IMR-90 (cell line): ENCODE measurements around the gene DBH. TPM values are rescaled to one million over a fixed set of nuclear protein-coding genes. Genes with fewer than 3 reads are reported as not detected.
A peak's percentile ranks its signal among the peaks of the same experiment; 100 is the strongest.

Source experiments
- ATAC-seq: fragments of 200-7000 bp; cut with Tn5 transposase; 2 replicates; pipeline ENCODE4 v1.9.1; 2020; ENCODE audit warnings: low read depth, mild to moderate bottlenecking, moderate library complexity
- BruUV-seq: library from RNA; stranded (reverse); fragments of 400-500 nt; replicated peaks from 2 replicates; lab custom pipeline; 2021; lab: Mats Ljungman, UMichigan
- CTCF ChIA-PET: fragments of 300-600 bp; formaldehyde crosslinking; extraction: SDS; loops from one replicate; lab custom pipeline; 2021; ENCODE audit warnings: antibody characterized with exemption; lab: Yijun Ruan, JAX
- POLR2A ChIA-PET: fragments of 300-600 bp; sonication (Branson Sonifier 250); formaldehyde crosslinking; loops from one replicate; lab custom pipeline; 2022; ENCODE audit warnings: antibody characterized with exemption; ENCODE audit not compliant: unreplicated experiment; lab: Charles Lee
- DNase-seq: peaks from one replicate; pipeline ENCODE4 v3.0.0; 2013
- H2AFZ ChIP-seq: replicated peaks from 2 replicates; pipeline ENCODE3; 2013; ENCODE audit warnings: low read length, mild to moderate bottlenecking; ENCODE audit not compliant: poor library complexity
- H2AK5ac ChIP-seq: 2 replicates; pipeline ENCODE4 v1.6.1; 2013; ENCODE audit warnings: low read depth, low read length, inconsistent platforms
- H2AK9ac ChIP-seq: replicated peaks from 2 replicates; pipeline ENCODE3; 2013; ENCODE audit warnings: mild to moderate bottlenecking, low read depth, low read length, moderate library complexity; ENCODE audit not compliant: poor library complexity
- H2BK120ac ChIP-seq: 2 replicates; pipeline ENCODE4 v1.6.1; 2013; ENCODE audit warnings: low read depth, low read length, inconsistent platforms
- H2BK15ac ChIP-seq: 3 replicates; pipeline ENCODE4 v1.6.1; 2013; ENCODE audit warnings: low read depth, low read length, inconsistent platforms
- H2BK20ac ChIP-seq: 2 replicates; pipeline ENCODE4 v1.6.1; 2013; ENCODE audit warnings: low read depth, mild to moderate bottlenecking, inconsistent platforms, low read length, moderate library complexity
- H2BK5ac ChIP-seq: 2 replicates; pipeline ENCODE4 v1.6.1; 2013; ENCODE audit warnings: mild to moderate bottlenecking, low read depth, low read length, inconsistent platforms; ENCODE audit not compliant: poor library complexity, severe bottlenecking
- H3K14ac ChIP-seq: replicated peaks from 2 replicates; pipeline ENCODE4 v1.6.1; 2013; ENCODE audit warnings: low read depth, low read length, inconsistent platforms
- H3K18ac ChIP-seq: 2 replicates; pipeline ENCODE4 v1.6.1; 2013; ENCODE audit warnings: low read depth, low read length, control low read depth
- H3K23ac ChIP-seq: 2 replicates; pipeline ENCODE4 v1.6.1; 2013; ENCODE audit warnings: low read depth, low read length, inconsistent platforms
- H3K27ac ChIP-seq: 2 replicates; pipeline ENCODE4 v1.5.1; 2013; ENCODE audit warnings: mild to moderate bottlenecking, control low read depth, low read length; ENCODE audit not compliant: insufficient read depth
- H3K27me3 ChIP-seq: 2 replicates; pipeline ENCODE4 v1.6.1; 2013; ENCODE audit warnings: low read length; ENCODE audit not compliant: control insufficient read depth, insufficient read depth
- H3K36me3 ChIP-seq: 2 replicates; pipeline ENCODE4 v1.6.1; 2013; ENCODE audit warnings: low read length, mixed read lengths; ENCODE audit not compliant: control insufficient read depth, insufficient read depth
- H3K4ac ChIP-seq: 2 replicates; pipeline ENCODE4 v1.6.1; 2013; ENCODE audit warnings: low read depth, low read length, inconsistent platforms
- H3K4me1 ChIP-seq: 2 replicates; pipeline ENCODE4 v1.6.1; 2013; ENCODE audit warnings: low read length, mixed read lengths; ENCODE audit not compliant: control insufficient read depth, insufficient read depth
- H3K4me2 ChIP-seq: 2 replicates; pipeline ENCODE4 v1.6.1; 2013; ENCODE audit warnings: low read depth, mild to moderate bottlenecking, control low read depth, low read length, moderate library complexity
- H3K4me3 ChIP-seq: 2 replicates; pipeline ENCODE4 v1.5.1; 2013; ENCODE audit warnings: low read depth, mild to moderate bottlenecking, control low read depth, low read length, moderate library complexity; ENCODE audit not compliant: insufficient read depth
- H3K56ac ChIP-seq: 2 replicates; pipeline ENCODE4 v1.6.1; 2013; ENCODE audit warnings: low read length, inconsistent platforms; ENCODE audit not compliant: insufficient read depth; ENCODE audit errors: extremely low read depth
- H3K79me1 ChIP-seq, 2 experiments: 2 replicates each; pipeline ENCODE4 v1.6.1; 2013; ENCODE audit warnings: low read length in 2 of 2, inconsistent platforms in 1 of 2, low read depth in 1 of 2
- H3K9ac ChIP-seq: 2 replicates; pipeline ENCODE4 v1.6.1; 2013; ENCODE audit warnings: low read depth, low read length, control low read depth
- H3K9me1 ChIP-seq: 2 replicates; pipeline ENCODE4 v1.6.1; 2013; ENCODE audit warnings: low read length, inconsistent platforms; ENCODE audit not compliant: insufficient read depth
- H3K9me3 ChIP-seq: 2 replicates; pipeline ENCODE4 v1.6.1; 2013; ENCODE audit warnings: low read length; ENCODE audit not compliant: control insufficient read depth, insufficient read depth
- H4K20me1 ChIP-seq: 2 replicates; pipeline ENCODE4 v1.6.1; 2013; ENCODE audit warnings: low read length, inconsistent platforms; ENCODE audit not compliant: insufficient read depth
- H4K5ac ChIP-seq: 2 replicates; pipeline ENCODE4 v1.6.1; 2013; ENCODE audit warnings: mild to moderate bottlenecking, low read depth, low read length, control low read depth
- H4K8ac ChIP-seq, 2 experiments: 2 replicates each; pipeline ENCODE4 v1.6.1; 2013; ENCODE audit warnings: low read depth in 2 of 2, low read length in 2 of 2, control low read depth in 1 of 2, inconsistent platforms in 1 of 2
- H4K91ac ChIP-seq: 2 replicates; pipeline ENCODE4 v1.6.1; 2013; ENCODE audit warnings: low read depth, low read length, inconsistent platforms; ENCODE audit not compliant: insufficient read depth
- FOS ChIP-seq: fragments of 150-350 bp; IDR thresholded peaks from 2 replicates; pipeline ENCODE4 v1.6.1; 2016; ENCODE audit warnings: low read depth, low read length
- MAZ ChIP-seq: IDR thresholded peaks from 2 replicates; pipeline ENCODE4 v1.6.1; 2012; ENCODE audit warnings: low read depth, mild to moderate bottlenecking, low read length, improper control_type of control experiment, moderate library complexity, borderline replicate concordance
- POLR2A ChIP-seq: IDR thresholded peaks from 2 replicates; pipeline ENCODE4 v1.6.1; 2012; ENCODE audit warnings: mild to moderate bottlenecking, low read depth, low read length
- RCOR1 ChIP-seq: IDR thresholded peaks from 2 replicates; pipeline ENCODE4 v1.6.1; 2012; ENCODE audit warnings: mild to moderate bottlenecking, low read length, improper control_type of control experiment; ENCODE audit not compliant: insufficient replicate concordance
- RFX5 ChIP-seq: IDR thresholded peaks from 2 replicates; pipeline ENCODE4 v1.8.0; 2012; ENCODE audit warnings: low read depth, mild to moderate bottlenecking, low read length, moderate library complexity
- WGBS, 2 experiments: methylation state at CpG; one replicate each; pipeline versions ENCODE4 v1.1.5 to v1.1.7; 2013; ENCODE audit warnings: missing lambda C conversion rate in 2 of 2; ENCODE audit not compliant: insufficient read length in 1 of 2; ENCODE audit errors: extremely low coverage in 2 of 2; 5-methylcytosine and 5-hydroxymethylcytosine counted together
- dilution Hi-C: fragments of 300-500 bp; cut with HindIII; formaldehyde crosslinking; loops from one replicate; pipeline ENCODE4 v1.14.3; 2018; ENCODE audit warnings: low sequenced_read_pairs; ENCODE audit not compliant: unreplicated experiment
- in situ Hi-C: fragments of 300-500 bp; cut with MboI; formaldehyde crosslinking; loops from 3 replicates; pipeline ENCODE4 v1.14.3; 2019; ENCODE audit warnings: low sequenced_read_pairs, inconsistent platforms, mixed read lengths
- intact Hi-C: fragments of 100-400 bp; cut with micrococcal nuclease; formaldehyde crosslinking; loops from 2 replicates; pipeline ENCODE4 v1.10.0; 2022
- polyA plus RNA-seq, 3 experiments: library from polyadenylated mRNA; depleted of rRNA; stranded (reverse); fragments of >200 nt; gene quantifications; 2 replicates each; pipeline ENCODE4 v1.2.3, GENCODE V29; 2012; ENCODE audit warnings: low replicate concordance in 1 of 3
- total RNA-seq: library from RNA; depleted of rRNA; stranded (reverse); fragments of >200 nt; gene quantifications from 2 replicates; pipeline ENCODE4 v1.2.3, GENCODE V29; 2012

The DBH gene
- total and polyA plus RNA-seq, 2 of the 4 experiments (the other 2 are of a cell fraction), result not detected

- intact Hi-C loops, result no loop called here
- POLR2A ChIA-PET, result no interaction called here
- H3K9ac ChIP-seq, result peak overlapping the region; percentile 41; the same call in 1 of the 2 replicates
These were observed 66.0 kb downstream of the DBH start for GRCh38 chr9:133701981-133702797.

More at GRCh38 chr9:133701981-133702797, 66.0 kb downstream of the DBH start:
- peak overlapping the region; percentile 98 for H4K5ac ChIP-seq
- peak overlapping the region; percentile 52; the same call in 1 of the 2 replicates for H3K18ac ChIP-seq
- no peak overlapping the region for H3K27ac ChIP-seq
- H2BK120ac ChIP-seq, result no peak overlapping the region
- H3K4me1 ChIP-seq, result peaks cover 13% of the 10 kb centered on the region
- H3K23ac ChIP-seq, result no peak overlapping the region
- no peaks in the 10 kb centered on the region for H3K9me1 ChIP-seq
- DNase-seq (peak; percentile 15), ATAC-seq (peak; percentile 53)
- H4K20me1 ChIP-seq, result no peaks in the 10 kb centered on the region
- H4K91ac ChIP-seq, result peak overlapping the region; percentile 24; the same call in 1 of the 2 replicates
- 54% methylated on average over 10 of the region's 39 CpGs; no CpG with 5 or more reads in 1 of the 2 experiments for WGBS, 2 experiments
- TF ChIP-seq RFX5, result no peak
- no peak for TF ChIP-seq RCOR1
- no peak for TF ChIP-seq POLR2A
- peak; percentile 70; the same call in 1 of the 2 replicates for TF ChIP-seq MAZ
- no peak for TF ChIP-seq FOS
- H3K4ac ChIP-seq, result no peak overlapping the region
- peak overlapping the region; percentile 60 for H2AK9ac ChIP-seq
- H3K4me2 ChIP-seq, result peak overlapping the region; percentile 4; the same call in 1 of the 2 replicates
- CTCF ChIA-PET, result interaction anchor here (0.7 kb wide), 1 partner anchor 117 kb away, joined by 3 read pairs; no protein-coding TSS in a partner anchor
- peak overlapping the region; percentile 87 for H2AFZ ChIP-seq
- no peak overlapping the region for H3K14ac ChIP-seq
- H3K9me3 ChIP-seq, result no peaks in the 10 kb centered on the region
- H3K79me1 ChIP-seq, result no peaks in the 10 kb centered on the region
- no peak overlapping the region for H3K56ac ChIP-seq
- in situ Hi-C loops, result no loop called here
- BruUV-seq, result no TSS peak
- H2BK20ac ChIP-seq, result no peak overlapping the region
- no peak overlapping the region for H2BK15ac ChIP-seq
- H3K36me3 ChIP-seq, result no peaks in the 10 kb centered on the region
- H4K8ac ChIP-seq, result peak overlapping the region; percentile 80 to 93
- H2BK5ac ChIP-seq, result no peak overlapping the region
- no peak overlapping the region for H2AK5ac ChIP-seq
- dilution Hi-C loops, result no loop called here
- H3K27me3 ChIP-seq, result peaks cover 2% of the 10 kb centered on the region; the same call in 1 of the 2 replicates
- H3K4me3 ChIP-seq, result no peak overlapping the region
